Activated T-helper 2 cell treated with anti-CD3 and anti-CD28 coated beads, Interferon-gamma antibody, Interleukin-2, Interleukin-4, amounts not matched to agents 10 μg/mL and 5 μg/mL and 100 μg/mL, durations not matched to agents 14 hours and 24 hours and 36 hours (primary cell): ENCODE measurements around the gene GPR31. TPM values are rescaled to one million over a fixed set of nuclear protein-coding genes. Genes with fewer than 3 reads are reported as not detected.

ENCODE experiments used
- DNase-seq: peaks from one replicate; pipeline ENCODE4 v3.0.0; 2021; ENCODE audit warnings: low spot score
- H3K27ac Mint-ChIP-seq: one replicate; pipeline ENCODE4 v1.8.0; 2021; ENCODE audit warnings: mixed read lengths
- H3K27me3 Mint-ChIP-seq: one replicate; pipeline ENCODE4 v1.8.0; 2021; ENCODE audit warnings: low read depth, mixed read lengths
- H3K36me3 Mint-ChIP-seq: one replicate; pipeline ENCODE4 v1.8.0; 2021; ENCODE audit warnings: low read depth, mixed read lengths
- H3K4me1 Mint-ChIP-seq: one replicate; pipeline ENCODE4 v1.8.0; 2021; ENCODE audit warnings: low read depth, mixed read lengths
- H3K4me3 Mint-ChIP-seq: one replicate; pipeline ENCODE4 v1.8.0; 2021; ENCODE audit warnings: low read depth, mild to moderate bottlenecking, moderate library complexity, mixed read lengths
- H3K9me3 Mint-ChIP-seq: one replicate; pipeline ENCODE4 v1.8.0; 2021; ENCODE audit warnings: mixed read lengths
- intact Hi-C: fragments of 100-400 bp; cut with micrococcal nuclease; formaldehyde crosslinking; loops from one replicate; pipeline ENCODE4 v1.15.1; 2023
- total RNA-seq: library from RNA; stranded (reverse); gene quantifications from 2 replicates; pipeline ENCODE4 v1.2.3, GENCODE V29; 2022

Gene GPR31
- total RNA-seq, 1 donor from 2014 or later, result not detected

GRCh38 chr6:167129562-167129961 lies 28.2 kb downstream of the GPR31 start:
- Mint-ChIP-seq H3K36me3 (no peaks in the 10 kb centered on the region), H3K4me1 (no peaks in the 10 kb centered on the region), H3K4me3 (no peak overlapping the region), H3K27ac (no peak overlapping the region), H3K9me3 (no peaks in the 10 kb centered on the region), H3K27me3 (peaks cover 5% of the 10 kb centered on the region)
- no peak for DNase-seq
- intact Hi-C loops, result no loop called here

- intact Hi-C loops, result no loop called here
- no peak for DNase-seq
- H3K27ac Mint-ChIP-seq, result no peak overlapping the region
- no peaks in the 10 kb centered on the region for H3K4me1 Mint-ChIP-seq
- H3K9me3 Mint-ChIP-seq, result no peaks in the 10 kb centered on the region
- H3K27me3 Mint-ChIP-seq, result peaks cover 5% of the 10 kb centered on the region
- no peaks in the 10 kb centered on the region for H3K36me3 Mint-ChIP-seq
- H3K4me3 Mint-ChIP-seq, result no peak overlapping the region
These were observed 28.6 kb downstream of the GPR31 start for GRCh38 chr6:167129159-167129558.

- H3K9me3 Mint-ChIP-seq, result no peaks in the 10 kb centered on the region
- intact Hi-C loops, result no loop called here
- H3K36me3 Mint-ChIP-seq, result no peaks in the 10 kb centered on the region
- peaks cover 5% of the 10 kb centered on the region for H3K27me3 Mint-ChIP-seq
- H3K4me1 Mint-ChIP-seq, result no peaks in the 10 kb centered on the region
- H3K27ac Mint-ChIP-seq, result no peak overlapping the region
- no peak for DNase-seq
- no peak overlapping the region for H3K4me3 Mint-ChIP-seq
These were observed 29.8 kb downstream of the GPR31 start for GRCh38 chr6:167127785-167128531.

- Mint-ChIP-seq H3K4me3 (no peak overlapping the region), H3K27ac (no peak overlapping the region), H3K9me3 (no peaks in the 10 kb centered on the region), H3K36me3 (no peaks in the 10 kb centered on the region), H3K4me1 (no peaks in the 10 kb centered on the region), H3K27me3 (peaks cover 5% of the 10 kb centered on the region)
- DNase-seq, result no peak
- intact Hi-C loops, result no loop called here
These were observed 31.9 kb downstream of the GPR31 start for GRCh38 chr6:167125855-167126349.

GRCh38 chr6:167125410-167125809 lies 32.4 kb downstream of the GPR31 start:
- H3K4me3 Mint-ChIP-seq, result no peak overlapping the region
- intact Hi-C loops, result no loop called here

GRCh38 chr6:167124753-167125152 lies 33.0 kb downstream of the GPR31 start:
- H3K4me1 Mint-ChIP-seq, result no peaks in the 10 kb centered on the region
- intact Hi-C loops, result no loop called here
- DNase-seq, result no peak
- H3K4me3 Mint-ChIP-seq, result no peak overlapping the region
- H3K27ac Mint-ChIP-seq, result no peak overlapping the region
- no peaks in the 10 kb centered on the region for H3K36me3 Mint-ChIP-seq
- peaks cover 5% of the 10 kb centered on the region for H3K27me3 Mint-ChIP-seq
- H3K9me3 Mint-ChIP-seq, result no peaks in the 10 kb centered on the region

More at GRCh38 chr6:167125410-167125809, 32.4 kb downstream of the GPR31 start:
- H3K27ac Mint-ChIP-seq, result no peak overlapping the region
- H3K36me3 Mint-ChIP-seq, result no peaks in the 10 kb centered on the region
- DNase-seq, result no peak
- peaks cover 5% of the 10 kb centered on the region for H3K27me3 Mint-ChIP-seq
- H3K4me1 Mint-ChIP-seq, result no peaks in the 10 kb centered on the region
- no peaks in the 10 kb centered on the region for H3K9me3 Mint-ChIP-seq

- no peaks in the 10 kb centered on the region for H3K36me3 Mint-ChIP-seq
- H3K9me3 Mint-ChIP-seq, result no peaks in the 10 kb centered on the region
- no peak within 1 kb of the TSS for H3K27ac Mint-ChIP-seq
- H3K4me3 Mint-ChIP-seq, result no peak within 1 kb of the TSS
- no peaks in the 10 kb centered on the region for H3K4me1 Mint-ChIP-seq
- intact Hi-C loops, result no loop called here
- DNase-seq, result no peak
- no peaks in the 10 kb centered on the region for H3K27me3 Mint-ChIP-seq
These were observed 34.7 kb downstream of the GPR31 start, which contains the start of gene CCR6 for GRCh38 chr6:167122827-167123657. Gene CCR6, plus strand, starts transcription at chr6:167123096. Its CDS starts 13,039 bp downstream, at chr6:167136135.

- no peaks in the 10 kb centered on the region for H3K9me3 Mint-ChIP-seq
- H3K4me1 Mint-ChIP-seq, result no peaks in the 10 kb centered on the region
- H3K27ac Mint-ChIP-seq, result no peak overlapping the region
- intact Hi-C loops, result no loop called here
- no peak for DNase-seq
- H3K27me3 Mint-ChIP-seq, result peaks cover 2% of the 10 kb centered on the region
- H3K4me3 Mint-ChIP-seq, result no peak overlapping the region
- H3K36me3 Mint-ChIP-seq, result no peaks in the 10 kb centered on the region
These were observed 35.5 kb downstream of the GPR31 start for GRCh38 chr6:167122041-167122826.

GRCh38 chr6:167121335-167121841 lies 36.4 kb downstream of the GPR31 start:
- H3K27me3 Mint-ChIP-seq, result peaks cover 2% of the 10 kb centered on the region
- no peak for DNase-seq
- H3K9me3 Mint-ChIP-seq, result no peaks in the 10 kb centered on the region
- intact Hi-C loops, result no loop called here
- no peak overlapping the region for H3K4me3 Mint-ChIP-seq
- no peaks in the 10 kb centered on the region for H3K4me1 Mint-ChIP-seq
- H3K27ac Mint-ChIP-seq, result no peak overlapping the region
- H3K36me3 Mint-ChIP-seq, result no peaks in the 10 kb centered on the region

- no peak overlapping the region for H3K4me3 Mint-ChIP-seq
- H3K9me3 Mint-ChIP-seq, result no peaks in the 10 kb centered on the region
- intact Hi-C loops, result no loop called here
- H3K36me3 Mint-ChIP-seq, result no peaks in the 10 kb centered on the region
- no peak for DNase-seq
- H3K27me3 Mint-ChIP-seq, result peaks cover 2% of the 10 kb centered on the region
- H3K4me1 Mint-ChIP-seq, result no peaks in the 10 kb centered on the region
- H3K27ac Mint-ChIP-seq, result no peak overlapping the region
These were observed 37.2 kb downstream of the GPR31 start for GRCh38 chr6:167120583-167120903.

GRCh38 chr6:167119670-167120582 lies 37.9 kb downstream of the GPR31 start:
- Mint-ChIP-seq H3K4me3 (no peak overlapping the region), H3K27ac (no peak overlapping the region), H3K4me1 (no peaks in the 10 kb centered on the region), H3K9me3 (no peaks in the 10 kb centered on the region), H3K27me3 (peaks cover 2% of the 10 kb centered on the region), H3K36me3 (no peaks in the 10 kb centered on the region)
- intact Hi-C loops, result no loop called here
- no peak for DNase-seq

GRCh38 chr6:167118839-167119238 lies 38.9 kb downstream of the GPR31 start:
- no peaks in the 10 kb centered on the region for H3K4me1 Mint-ChIP-seq
- no peak overlapping the region for H3K27ac Mint-ChIP-seq
- no peaks in the 10 kb centered on the region for H3K9me3 Mint-ChIP-seq
- peaks cover 2% of the 10 kb centered on the region for H3K27me3 Mint-ChIP-seq
- DNase-seq, result no peak
- intact Hi-C loops, result no loop called here
- no peaks in the 10 kb centered on the region for H3K36me3 Mint-ChIP-seq
- no peak overlapping the region for H3K4me3 Mint-ChIP-seq
